Colonic mucosa (tissue), 4 donors: ENCODE measurements around the gene POC1A. TPM values are rescaled to one million over a fixed set of nuclear protein-coding genes. Genes with fewer than 3 reads are reported as not detected.

Experiments
- DNase-seq: peaks from one replicate; pipeline ENCODE4 v3.0.0-alpha.2; 2020
- H3K27ac ChIP-seq: fragments of 200-600 bp; one replicate; pipeline ENCODE4 v1.8.0; 2021
- H3K27me3 ChIP-seq: fragments of 200-600 bp; one replicate; pipeline ENCODE4 v1.8.0; 2021
- H3K36me3 ChIP-seq: fragments of 200-600 bp; one replicate; pipeline ENCODE4 v1.8.0; 2021
- H3K4me1 ChIP-seq: fragments of 200-600 bp; one replicate; pipeline ENCODE4 v1.8.0; 2021; ENCODE audit warnings: mild to moderate bottlenecking
- H3K4me3 ChIP-seq: fragments of 200-600 bp; one replicate; pipeline ENCODE4 v1.8.0; 2021
- H3K9ac ChIP-seq, 2 donors: one replicate each; pipeline ENCODE4 v1.7.0; 2013; ENCODE audit warnings: control low read depth in 2 of 2, low read depth in 2 of 2, low read length in 2 of 2
- H3K9me3 ChIP-seq: fragments of 200-600 bp; one replicate; pipeline ENCODE4 v1.8.0; 2021
- CTCF ChIP-seq: fragments of 200-600 bp; IDR thresholded peaks from one replicate; pipeline ENCODE4 v1.8.0; 2022; ENCODE audit warnings: antibody characterized with exemption, mild to moderate bottlenecking
- intact Hi-C: fragments of 100-400 bp; cut with DNase I; formaldehyde crosslinking; loops from one replicate; pipeline ENCODE4 v1.14.1; 2022
- total RNA-seq, 2 donors: library from RNA; stranded (reverse); fragmentation: NEBNext Ultra II Directional in 1 of 2; extraction: Animal tissue kit (Norgen Biotek cat#: 25700) in 1 of 2; gene quantifications; one replicate each; pipeline ENCODE4 v1.2.1, GENCODE V29; 2021
- donor health status: healthy.
- donor health status: DM: no; HTN: no; CAD: no.
- donor health status: DM: no; HTN: no; CAD: no.

POC1A gene
- total RNA-seq, 2 donors from 2014 or later, result 7.6 to 33.7 TPM

GRCh38 chr3:52126036-52126435, 28.2 kb downstream of the POC1A start:
- Histone ChIP-seq H3K27me3 (no peaks in the 10 kb centered on the region), H3K27ac (no peak overlapping the region), H3K9me3 (no peaks in the 10 kb centered on the region), H3K4me3 (no peak overlapping the region), H3K4me1 (no peaks in the 10 kb centered on the region), H3K36me3 (no peaks in the 10 kb centered on the region), H3K9ac (no peak overlapping the region)
- intact Hi-C loops, result loop anchor here (5.0 kb wide), 1 partner anchor 184 kb away; the partner anchor contains the start of genes PARP3 and RRP9
- DNase-seq, result no peak
- TF ChIP-seq CTCF, result no peak

- no peaks in the 10 kb centered on the region for H3K9me3 ChIP-seq
- H3K27me3 ChIP-seq, result no peaks in the 10 kb centered on the region
- no peak overlapping the region for H3K9ac ChIP-seq
- no peaks in the 10 kb centered on the region for H3K36me3 ChIP-seq
- H3K27ac ChIP-seq, result no peak overlapping the region
- H3K4me1 ChIP-seq, result no peaks in the 10 kb centered on the region
- no peak overlapping the region for H3K4me3 ChIP-seq
- DNase-seq, result no peak
- intact Hi-C loops, result loop anchor here (5.0 kb wide), 2 partner anchors 62 to 182 kb away; partner anchors contain the start of genes PARP3 and RRP9
- no peak for TF ChIP-seq CTCF
Measured at GRCh38 chr3:52124766-52125165, 29.5 kb downstream of the POC1A start.

- Histone ChIP-seq H3K27me3 (no peaks in the 10 kb centered on the region), H3K9ac (no peak overlapping the region), H3K36me3 (no peaks in the 10 kb centered on the region), H3K9me3 (no peaks in the 10 kb centered on the region), H3K4me3 (no peak overlapping the region), H3K4me1 (no peaks in the 10 kb centered on the region), H3K27ac (no peak overlapping the region)
- TF ChIP-seq CTCF, result no peak
- no peak for DNase-seq
- intact Hi-C loops, result loop anchor here (5.0 kb wide), 1 partner anchor 62 kb away; no protein-coding TSS in a partner anchor
Measured at GRCh38 chr3:52124126-52124525, 30.1 kb downstream of the POC1A start.

GRCh38 chr3:52123106-52123725, 31.0 kb downstream of the POC1A start:
- intact Hi-C loops, result loop anchor here (5.0 kb wide), 1 partner anchor 61 kb away; no protein-coding TSS in a partner anchor
- Histone ChIP-seq H3K36me3 (no peaks in the 10 kb centered on the region), H3K27ac (no peak overlapping the region), H3K27me3 (no peaks in the 10 kb centered on the region), H3K9me3 (no peaks in the 10 kb centered on the region), H3K9ac (no peak overlapping the region), H3K4me3 (no peak overlapping the region), H3K4me1 (no peaks in the 10 kb centered on the region)
- peak; percentile 70 for DNase-seq
- TF ChIP-seq CTCF, result peak; percentile 97

GRCh38 chr3:52122491-52122890, 31.7 kb downstream of the POC1A start:
- H3K4me3 ChIP-seq, result no peak overlapping the region
- intact Hi-C loops, result loop anchor here (1.0 to 5.0 kb wide), 2 partner anchors 60 to 121 kb away; no protein-coding TSS in a partner anchor
- no peaks in the 10 kb centered on the region for H3K27me3 ChIP-seq
- H3K9me3 ChIP-seq, result no peaks in the 10 kb centered on the region
- no peaks in the 10 kb centered on the region for H3K4me1 ChIP-seq
- no peak overlapping the region for H3K9ac ChIP-seq
- no peak overlapping the region for H3K27ac ChIP-seq
- TF ChIP-seq CTCF, result no peak
- no peak for DNase-seq
- H3K36me3 ChIP-seq, result no peaks in the 10 kb centered on the region
